GM23338 (cell line): Measurements from ENCODE around the gene ARHGEF17. TPM values are rescaled to one million over a fixed set of nuclear protein-coding genes. Genes with fewer than 3 reads are reported as not detected.

ENCODE experiments used
- ATAC-seq: fragments of 200-7000 bp; cut with Tn5 transposase; 3 replicates; pipeline ENCODE4 v1.9.1; 2020
- DNase-seq: peaks from one replicate; pipeline ENCODE4 v3.0.0-alpha.2; 2015; ENCODE audit warnings: low spot score
- H2AFZ ChIP-seq: fragments of 200-600 bp; sonication (generic); 2 replicates; pipeline ENCODE4 v1.8.0; 2016; ENCODE audit warnings: antibody characterized with exemption, mild to moderate bottlenecking, moderate library complexity
- H3F3A ChIP-seq: fragments of 200-600 bp; sonication (generic); replicated peaks from 2 replicates; pipeline ENCODE4 v1.8.0; 2017; ENCODE audit warnings: antibody characterized with exemption, mixed run types, low read depth
- H3K27ac ChIP-seq: fragments of 200-600 bp; sonication (generic); 2 replicates; pipeline ENCODE4 v1.6.1; 2016; ENCODE audit warnings: low read depth
- H3K27me3 ChIP-seq: fragments of 200-600 bp; sonication (generic); 2 replicates; pipeline ENCODE4 v1.8.0; 2016; ENCODE audit warnings: mild to moderate bottlenecking, mixed run types, moderate library complexity; ENCODE audit not compliant: insufficient read depth
- H3K36me3 ChIP-seq: fragments of 200-600 bp; sonication (generic); 2 replicates; pipeline ENCODE4 v1.8.0; 2016; ENCODE audit warnings: mild to moderate bottlenecking; ENCODE audit not compliant: insufficient read depth
- H3K4me1 ChIP-seq: fragments of 200-600 bp; sonication (generic); 2 replicates; pipeline ENCODE4 v1.8.0; 2016; ENCODE audit warnings: mild to moderate bottlenecking, moderate library complexity; ENCODE audit not compliant: insufficient read depth
- H3K4me2 ChIP-seq: fragments of 200-600 bp; sonication (generic); 2 replicates; pipeline ENCODE4 v1.7.1; 2017; ENCODE audit warnings: mixed run types
- H3K4me3 ChIP-seq: fragments of 200-600 bp; sonication (generic); 2 replicates; pipeline ENCODE4 v1.6.1; 2016; ENCODE audit warnings: mixed run types
- H3K79me2 ChIP-seq: fragments of 200-600 bp; sonication (generic); replicated peaks from 2 replicates; pipeline ENCODE4 v1.8.0; 2017; ENCODE audit warnings: mild to moderate bottlenecking; ENCODE audit not compliant: insufficient read depth
- H3K9me2 ChIP-seq: fragments of 200-600 bp; sonication (generic); 2 replicates; pipeline ENCODE4 v1.8.0; 2017; ENCODE audit not compliant: insufficient read depth
- H4K20me1 ChIP-seq: fragments of 200-600 bp; sonication (generic); replicated peaks from 2 replicates; pipeline ENCODE4 v1.8.0; 2017; ENCODE audit warnings: mild to moderate bottlenecking; ENCODE audit not compliant: insufficient read depth
- H3K27ac Mint-ChIP-seq: 2 replicates; pipeline ENCODE4 v1.8.0; 2020; ENCODE audit warnings: inconsistent platforms, mild to moderate bottlenecking, moderate library complexity, mixed read lengths
- H3K27me3 Mint-ChIP-seq: 3 replicates; pipeline ENCODE4 v1.8.0; 2022; ENCODE audit warnings: low read depth, mild to moderate bottlenecking, moderate library complexity, mixed read lengths, inconsistent platforms; ENCODE audit not compliant: insufficient read depth, poor library complexity
- H3K36me3 Mint-ChIP-seq: 3 replicates; pipeline ENCODE4 v1.8.0; 2021; ENCODE audit warnings: low read depth, mild to moderate bottlenecking, inconsistent platforms, moderate library complexity, mixed read lengths
- H3K4me1 Mint-ChIP-seq: 3 replicates; pipeline ENCODE4 v1.8.0; 2020; ENCODE audit warnings: mild to moderate bottlenecking, inconsistent platforms, mixed read lengths
- H3K4me3 Mint-ChIP-seq: 3 replicates; pipeline ENCODE4 v1.8.0; 2021; ENCODE audit warnings: moderate library complexity, mild to moderate bottlenecking, inconsistent platforms, mixed read lengths
- H3K9me3 Mint-ChIP-seq: 3 replicates; pipeline ENCODE4 v1.8.0; 2020; ENCODE audit warnings: moderate library complexity, mild to moderate bottlenecking, inconsistent platforms, mixed read lengths
- ETS1 ChIP-seq: IDR thresholded peaks from 2 replicates; pipeline ENCODE4 v1.6.1; 2016; ENCODE audit warnings: antibody characterized with exemption
- JUNB ChIP-seq: IDR thresholded peaks from one replicate; pipeline ENCODE4 v1.6.1; 2016; ENCODE audit warnings: antibody characterized with exemption; ENCODE audit not compliant: unreplicated experiment
- NANOG ChIP-seq: IDR thresholded peaks from 2 replicates; pipeline ENCODE4 v1.6.1; 2016; ENCODE audit warnings: antibody characterized with exemption, borderline replicate concordance
- STAT1 ChIP-seq: IDR thresholded peaks from one replicate; pipeline ENCODE4 v1.6.1; 2016; ENCODE audit warnings: antibody characterized with exemption; ENCODE audit not compliant: unreplicated experiment
- ZNF114 ChIP-seq: fragments of 250-450 bp; sonication (Bioruptor Pico); IDR thresholded peaks from 2 replicates; pipeline ENCODE4 v1.5.0; 2020; ENCODE audit warnings: mild to moderate bottlenecking, moderate library complexity
- ZNF331 ChIP-seq: fragments of 250-450 bp; sonication (Bioruptor Pico); IDR thresholded peaks from 2 replicates; pipeline ENCODE4 v1.5.0; 2020; ENCODE audit warnings: low read depth, mild to moderate bottlenecking, moderate library complexity
- ZNF462 ChIP-seq: fragments of 250-450 bp; sonication (Bioruptor Pico); IDR thresholded peaks from 2 replicates; pipeline ENCODE4 v1.5.0; 2020; ENCODE audit warnings: mild to moderate bottlenecking, moderate library complexity
- polyA plus RNA-seq: library from polyadenylated mRNA; unstranded; fragments of >200 nt; fragmentation: Nextera tagmentation; extraction: Ambion mirVana; gene quantifications from 2 replicates; pipeline ENCODE4 v1.2.1, GENCODE V29; 2016
- total RNA-seq: library from RNA; depleted of rRNA; stranded (reverse); fragments of >200 nt; shearing (Covaris generic); gene quantifications from 2 replicates; pipeline ENCODE4 v1.2.3, GENCODE V29; 2014

Gene ARHGEF17
- total and polyA plus RNA-seq, 2 experiments from 2014 or later: 2.9 to 15.0 TPM

- no peak for TF ChIP-seq ZNF462 (CRISPR knock-in tag)
These were observed 103.0 kb downstream of the ARHGEF17 start (continued) for GRCh38 chr11:73411031-73411430.

- Histone ChIP-seq H3K79me2 (no peaks in the 10 kb centered on the region), H3K9me2 (no peaks in the 10 kb centered on the region), H3K27ac (no peak overlapping the region), H3K27me3 (no peaks in the 10 kb centered on the region), H3F3A (no peaks in the 10 kb centered on the region), H3K36me3 (no peaks in the 10 kb centered on the region), H2AFZ (no peak overlapping the region), H4K20me1 (peaks cover 3% of the 10 kb centered on the region), H3K4me3 (no peak overlapping the region), H3K4me2 (no peak overlapping the region), H3K4me1 (no peaks in the 10 kb centered on the region)
- Mint-ChIP-seq H3K4me1 (no peaks in the 10 kb centered on the region), H3K27ac (no peak overlapping the region), H3K36me3 (peaks cover 11% of the 10 kb centered on the region), H3K4me3 (no peak overlapping the region), H3K9me3 (no peaks in the 10 kb centered on the region), H3K27me3 (peaks cover 3% of the 10 kb centered on the region)
- ATAC-seq (no peak), DNase-seq (no peak)
- no peak for TF ChIP-seq ZNF462 (CRISPR knock-in tag)
- TF ChIP-seq STAT1: no peak
- TF ChIP-seq ZNF114 (CRISPR knock-in tag): no peak
- TF ChIP-seq ETS1: no peak
- no peak for TF ChIP-seq JUNB
- no peak for TF ChIP-seq NANOG
- no peak for TF ChIP-seq ZNF331
These were observed 104.2 kb downstream of the ARHGEF17 start for GRCh38 chr11:73412308-73412707.
